HG03575 (cell line): Measurements from ENCODE around the gene OR1B1.
"Not testable (repeated sequence)": the region's sequence is repeated elsewhere in the genome, so short reads cannot be mapped to it uniquely, and the experiment has no call there.

Source experiments
- ATAC-seq: cut with Tn5 transposase; IDR thresholded peaks from one replicate; pipeline ENCODE4 v1.9.1; 2021; ENCODE audit not compliant: unreplicated experiment, insufficient number of reproducible peaks, low FRiP score; ENCODE audit errors: extremely low read depth

Gene OR1B1

DNA sequence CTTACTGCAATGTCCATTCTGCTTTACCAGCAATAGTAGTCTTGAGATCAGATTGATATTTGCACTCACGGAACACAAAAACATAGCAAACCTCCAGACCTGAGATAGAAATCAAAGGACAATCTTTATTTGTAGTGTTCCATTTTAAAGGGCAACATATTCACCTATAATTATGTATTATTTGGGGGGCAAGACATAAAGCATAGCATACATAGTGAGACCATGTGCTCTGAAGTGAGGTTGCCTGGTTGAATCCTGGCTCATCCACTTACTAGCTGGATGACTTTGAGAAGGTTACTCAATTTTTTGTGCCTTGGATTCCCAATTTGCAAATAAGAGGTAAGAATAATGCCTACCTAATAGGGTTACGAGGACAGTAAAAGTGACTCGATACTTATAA lies at the start of gene OR1B1:
Gene OR1B1 (minus strand): TSS at position 101 of the 400 bp plus-strand sequence.
- ATAC-seq, result no peak

DNA sequence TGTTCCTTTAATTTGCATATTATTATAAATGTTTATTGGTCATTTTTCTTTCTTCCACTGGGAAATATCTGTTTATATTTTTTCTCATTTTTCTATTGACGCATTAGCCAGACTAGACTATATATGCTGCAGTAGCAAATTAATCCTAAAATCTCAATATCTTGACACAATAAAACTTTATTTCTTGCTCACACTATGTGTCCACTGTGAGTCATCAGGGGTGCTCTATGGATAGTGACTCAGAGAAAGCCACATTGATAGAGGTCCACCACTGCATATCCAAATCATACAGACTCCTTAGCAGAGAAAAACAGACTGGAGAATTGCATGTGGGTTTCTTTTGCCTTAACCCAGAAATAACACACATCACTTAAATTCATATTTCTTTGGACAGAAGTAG lies 38.3 kb upstream of the OR1B1 start:
- no peak for ATAC-seq

DNA sequence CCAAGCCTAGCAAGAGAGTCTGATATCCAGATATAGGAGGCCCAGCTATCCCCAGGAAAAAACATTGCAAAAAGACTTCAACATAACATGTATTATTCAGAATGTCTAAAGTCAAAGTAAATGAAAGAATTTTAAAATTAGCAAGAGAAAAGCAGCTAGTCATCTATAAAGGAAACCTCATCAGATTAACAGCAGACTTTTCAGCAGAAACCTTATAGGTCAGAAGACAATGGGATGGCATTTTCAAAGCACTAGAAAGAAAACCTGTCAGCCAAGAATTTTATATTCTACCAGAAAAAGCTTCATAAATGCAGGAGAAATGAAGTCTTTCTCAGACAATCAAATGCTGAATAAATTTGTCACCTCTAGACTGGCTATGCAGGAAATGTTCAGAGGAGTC lies 27.4 kb upstream of the OR1B1 start:
- ATAC-seq, result no peak

DNA sequence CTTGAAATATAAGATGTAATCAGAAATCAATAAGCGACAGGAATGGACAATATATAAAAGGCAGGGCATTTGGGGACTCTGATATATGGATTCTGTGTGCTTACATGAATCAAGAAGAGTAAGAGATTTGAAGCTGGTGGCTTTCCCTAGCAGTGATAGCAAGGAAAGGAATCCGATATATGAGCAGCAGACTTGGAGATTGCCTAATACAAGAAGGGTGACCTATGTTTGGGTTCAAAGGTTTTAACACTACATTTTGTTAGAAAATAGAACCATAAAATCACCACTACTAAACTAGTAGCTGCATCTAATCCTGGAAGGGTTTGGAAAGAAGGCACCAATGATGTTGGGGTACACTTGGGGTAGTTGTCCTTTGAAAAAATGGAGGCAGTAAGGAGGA lies 15.1 kb upstream of the OR1B1 start:
- no peak for ATAC-seq

DNA sequence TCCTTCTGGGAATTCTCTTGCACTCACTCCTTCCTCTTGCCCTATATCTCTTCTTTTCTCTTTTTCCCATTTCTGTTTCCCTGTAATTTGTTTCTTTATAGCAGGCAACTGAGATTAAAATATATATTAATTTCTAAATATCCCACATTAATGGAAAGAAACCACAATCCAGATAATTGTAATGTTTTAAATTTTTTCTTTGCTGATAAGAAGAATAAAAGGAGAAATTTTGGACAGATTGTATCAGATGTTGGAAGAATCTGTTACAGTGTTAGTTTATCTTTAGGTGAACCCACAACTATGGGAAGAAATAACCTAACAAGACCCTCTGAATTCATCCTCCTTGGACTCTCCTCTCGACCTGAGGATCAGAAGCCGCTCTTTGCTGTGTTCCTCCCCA lies 4.0 kb upstream of the OR1B1 start, which contains the start of gene OR1L1:
Gene OR1L1 (plus strand): TSS at position 301 of the 400 bp plus-strand sequence. CDS start 0 bp downstream, at position 301.
- ATAC-seq, result no peak

DNA sequence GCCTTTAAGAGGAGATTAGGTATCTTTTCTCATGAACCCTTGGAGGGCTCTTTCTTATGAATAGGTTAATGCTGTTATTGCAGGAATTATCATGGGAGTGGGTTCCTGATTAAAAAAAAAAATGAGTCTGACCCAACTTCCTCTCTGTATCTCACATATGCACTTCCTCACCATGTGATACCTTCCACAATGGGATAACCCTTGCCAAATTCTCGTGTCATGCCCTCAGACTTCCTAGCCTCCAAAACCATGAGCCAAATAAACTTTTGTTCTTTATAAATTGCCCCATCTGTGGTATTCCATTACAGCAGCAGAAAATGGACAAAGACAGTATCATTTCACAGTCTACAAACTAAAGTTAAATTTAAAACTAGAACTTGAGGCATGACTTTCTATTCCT lies 1.0 kb downstream of the OR1B1 start:
- ATAC-seq, result no peak

DNA sequence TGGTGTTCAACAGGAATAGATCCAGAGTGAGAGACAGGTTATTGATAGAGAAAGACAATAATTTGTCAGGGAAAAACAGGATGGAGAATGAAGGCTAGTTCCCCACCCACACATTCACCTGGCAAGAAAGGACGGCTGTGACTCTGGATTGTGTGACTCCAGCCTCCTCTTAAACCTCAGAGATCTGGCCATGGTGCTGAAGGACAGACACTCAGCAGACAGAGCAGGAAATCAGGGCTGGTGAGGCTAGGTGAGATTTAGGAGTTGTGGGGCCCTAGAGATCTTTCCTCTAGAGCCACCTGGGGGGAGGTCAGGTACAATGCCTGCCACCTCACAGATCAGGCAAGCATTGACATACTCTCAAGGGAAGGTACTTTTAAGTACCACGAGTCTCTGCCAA lies 15.2 kb downstream of the OR1B1 start:
- ATAC-seq, result no peak

DNA sequence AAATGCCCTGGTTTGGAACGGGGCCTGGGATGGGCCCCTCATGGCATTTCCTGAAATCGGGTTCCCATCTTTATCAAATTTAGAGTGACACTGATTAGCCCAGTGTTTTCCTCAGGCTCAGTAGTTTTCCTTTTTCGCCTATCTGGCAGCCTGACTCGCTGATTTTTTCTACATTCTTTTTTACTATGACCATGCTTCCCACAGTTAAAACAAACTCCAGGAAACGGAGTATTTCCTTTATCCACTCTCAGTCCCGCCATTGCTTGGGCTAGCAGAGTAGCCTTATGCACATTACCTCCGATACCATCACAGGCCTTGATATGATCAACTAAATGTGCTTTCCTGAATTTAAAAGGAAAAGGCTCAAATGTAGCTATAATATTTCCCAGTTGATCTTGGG lies 37.4 kb downstream of the OR1B1 start:
- ATAC-seq, result no peak

DNA sequence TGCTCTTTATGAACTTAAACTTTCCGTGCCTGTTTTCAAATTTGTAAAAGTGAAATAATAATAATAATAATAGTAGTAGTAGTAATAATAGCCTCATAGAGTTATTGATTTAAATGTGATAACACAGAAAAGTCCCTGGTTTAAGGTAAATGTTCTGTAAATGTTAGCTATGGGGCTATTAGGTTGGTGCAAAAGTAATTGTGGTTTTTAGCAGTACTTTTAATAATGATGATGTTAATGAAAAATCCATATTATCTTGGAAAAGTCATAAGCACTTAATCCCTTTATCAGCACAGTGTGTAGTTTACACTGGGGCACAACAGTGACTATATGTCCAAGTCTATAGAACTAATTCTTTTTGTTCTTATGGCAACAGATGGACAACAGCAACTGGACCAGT lies 43.1 kb downstream of the OR1B1 start, which contains the start of gene OR1Q1:
Gene OR1Q1 (plus strand): TSS at position 377 of the 400 bp plus-strand sequence. CDS start 0 bp downstream, at position 377.
- no peak for ATAC-seq

DNA sequence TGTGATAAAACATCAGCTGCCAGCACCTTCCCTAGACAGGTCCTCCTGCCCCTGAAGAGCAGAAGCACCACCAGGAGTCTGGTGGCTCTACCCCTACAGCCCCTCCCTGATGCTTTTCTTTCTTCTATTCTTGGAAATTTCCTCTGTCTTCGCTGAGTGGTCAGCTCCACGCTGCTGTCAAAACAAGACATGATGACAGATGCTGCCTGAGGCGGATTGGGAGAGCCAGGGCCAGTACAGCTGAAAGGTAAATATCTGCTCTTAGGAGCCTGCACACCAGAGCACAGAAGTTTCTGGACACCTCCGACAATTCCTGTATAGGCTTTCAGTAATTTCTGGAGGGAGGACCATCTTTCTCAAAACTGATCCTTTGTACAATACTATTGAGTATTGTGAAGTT lies 47.6 kb downstream of the OR1B1 start:
- no peak for ATAC-seq

DNA sequence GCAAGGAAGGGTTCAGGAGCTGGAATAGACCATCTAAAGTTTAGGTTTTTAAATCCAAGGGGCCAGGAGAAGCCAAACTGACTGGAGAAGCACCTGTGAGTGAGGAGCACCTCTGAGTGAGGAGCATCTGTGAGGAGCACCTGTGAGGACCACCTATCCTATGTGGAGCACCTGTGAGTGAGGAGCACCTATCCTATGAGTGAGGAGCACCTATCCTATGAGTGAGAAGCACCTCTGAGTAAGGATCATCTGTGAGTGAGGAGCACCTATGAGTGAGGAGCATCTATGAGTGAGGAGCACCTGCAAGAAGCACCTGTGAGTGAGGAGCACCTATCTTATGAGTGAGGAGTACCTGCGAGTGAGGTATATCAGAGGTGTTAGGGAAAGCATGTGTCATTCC lies 50.8 kb downstream of the OR1B1 start:
- ATAC-seq, result no peak

DNA sequence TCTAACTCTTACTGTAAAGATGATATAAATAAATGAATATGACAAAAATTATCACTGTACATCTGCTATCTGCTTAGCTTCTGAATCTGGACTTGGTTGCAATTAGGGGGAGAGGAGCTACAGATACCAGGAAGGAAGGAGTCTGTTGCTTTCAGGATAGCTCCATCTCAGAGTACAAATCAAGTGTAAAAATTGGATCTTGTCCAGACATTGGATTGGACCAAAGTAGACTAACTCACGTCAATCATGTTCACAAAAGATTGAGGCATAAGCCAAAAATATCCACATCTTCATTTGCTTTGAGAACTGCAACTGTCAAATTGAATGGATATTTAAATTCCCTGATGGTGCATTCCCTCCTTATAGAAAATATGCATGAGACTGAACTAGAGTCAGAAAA lies 51.7 kb downstream of the OR1B1 start:
- ATAC-seq, result no peak

DNA sequence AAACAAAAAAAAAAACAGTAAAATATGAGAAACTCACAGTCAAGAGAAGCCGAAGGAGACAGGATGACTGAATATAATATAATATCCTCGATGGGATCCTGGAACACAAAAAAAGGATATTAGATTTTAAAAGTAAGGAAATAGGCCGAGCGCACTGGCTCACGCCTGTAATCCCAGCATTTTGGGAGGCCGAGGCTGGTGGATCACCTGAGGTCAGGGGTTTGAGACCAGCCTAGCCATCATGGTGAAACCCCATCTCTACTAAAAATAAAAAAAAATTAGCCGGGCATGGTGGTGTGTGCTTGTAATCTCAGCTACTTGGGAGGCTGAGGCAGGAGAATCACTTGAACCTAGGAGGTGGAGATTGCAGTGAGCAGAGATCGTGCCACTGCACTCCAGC lies 74.1 kb downstream of the OR1B1 start, which contains the start of gene OR1L8:
Gene OR1L8 (minus strand): TSS at position 101 of the 400 bp plus-strand sequence. CDS start 14,907 bp downstream, outside the sequence.
- ATAC-seq, result not testable (repeated sequence)

DNA sequence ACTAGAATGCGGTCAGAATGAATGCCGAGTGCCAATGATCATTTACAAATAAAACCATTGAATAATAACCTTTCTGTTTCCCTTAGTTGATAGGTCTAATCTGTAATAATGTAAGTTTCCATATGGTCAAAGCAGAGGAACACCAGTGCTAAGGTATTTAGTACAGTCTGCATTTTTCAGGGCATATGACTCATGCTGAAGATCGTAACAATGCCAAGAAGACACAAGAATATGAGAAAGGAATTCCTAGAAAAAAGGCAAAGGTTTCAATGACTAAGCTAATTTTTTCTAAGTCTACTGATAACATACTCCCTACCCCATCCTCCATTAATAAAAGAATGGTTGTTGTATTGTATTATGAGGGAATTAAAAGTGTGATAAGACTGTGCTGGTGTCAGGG lies 77.1 kb downstream of the OR1B1 start:
- no peak for ATAC-seq

DNA sequence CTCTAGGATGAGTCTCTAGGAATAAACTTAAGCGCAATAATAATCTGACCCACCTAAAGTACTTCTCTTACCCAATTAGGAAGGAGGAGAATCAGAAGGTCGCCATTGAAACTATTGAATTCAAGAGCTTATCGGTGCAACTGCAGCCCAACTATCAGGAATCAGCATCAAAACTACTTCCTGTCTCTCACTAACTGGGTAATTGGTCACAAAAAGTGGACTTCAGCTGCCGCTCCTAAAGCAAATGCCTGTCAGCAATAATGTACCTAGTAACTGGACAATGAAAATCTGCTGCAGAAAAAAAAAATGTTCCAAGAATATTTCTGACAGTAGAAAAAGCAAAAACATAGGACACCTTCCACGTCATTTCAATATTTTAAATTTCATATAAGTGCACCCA lies 77.6 kb downstream of the OR1B1 start:
- ATAC-seq, result no peak
